Measurements from ENCODE around the gene SH3BGRL2. TPM values are rescaled to one million over a fixed set of nuclear protein-coding genes. Genes with fewer than 3 reads are reported as not detected.

The SH3BGRL2 gene
- total RNA-seq, 2 donors from 2014 or later = 24.1 to 29.1 TPM

DNA sequence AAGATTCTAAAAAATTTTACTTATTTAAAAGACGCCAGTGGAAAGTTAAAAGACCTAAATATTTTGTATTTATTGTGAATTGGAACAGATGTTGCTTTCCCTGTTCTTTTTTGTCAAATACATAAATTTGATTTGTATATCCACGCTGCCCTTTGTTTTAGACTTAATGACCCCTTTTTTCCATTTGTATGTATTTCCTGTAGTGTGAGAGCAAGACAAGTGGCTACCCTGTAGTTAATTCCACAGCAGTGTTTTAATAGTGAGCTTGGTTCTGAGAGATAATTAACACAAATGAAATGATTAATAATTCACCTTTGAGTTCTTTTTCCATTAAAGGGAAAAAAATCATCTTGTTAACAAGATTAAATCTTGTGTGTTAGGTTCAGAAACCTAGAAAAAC, 16.6 kb downstream of the SH3BGRL2 start:
- TF ChIP-seq, protein P1, sequence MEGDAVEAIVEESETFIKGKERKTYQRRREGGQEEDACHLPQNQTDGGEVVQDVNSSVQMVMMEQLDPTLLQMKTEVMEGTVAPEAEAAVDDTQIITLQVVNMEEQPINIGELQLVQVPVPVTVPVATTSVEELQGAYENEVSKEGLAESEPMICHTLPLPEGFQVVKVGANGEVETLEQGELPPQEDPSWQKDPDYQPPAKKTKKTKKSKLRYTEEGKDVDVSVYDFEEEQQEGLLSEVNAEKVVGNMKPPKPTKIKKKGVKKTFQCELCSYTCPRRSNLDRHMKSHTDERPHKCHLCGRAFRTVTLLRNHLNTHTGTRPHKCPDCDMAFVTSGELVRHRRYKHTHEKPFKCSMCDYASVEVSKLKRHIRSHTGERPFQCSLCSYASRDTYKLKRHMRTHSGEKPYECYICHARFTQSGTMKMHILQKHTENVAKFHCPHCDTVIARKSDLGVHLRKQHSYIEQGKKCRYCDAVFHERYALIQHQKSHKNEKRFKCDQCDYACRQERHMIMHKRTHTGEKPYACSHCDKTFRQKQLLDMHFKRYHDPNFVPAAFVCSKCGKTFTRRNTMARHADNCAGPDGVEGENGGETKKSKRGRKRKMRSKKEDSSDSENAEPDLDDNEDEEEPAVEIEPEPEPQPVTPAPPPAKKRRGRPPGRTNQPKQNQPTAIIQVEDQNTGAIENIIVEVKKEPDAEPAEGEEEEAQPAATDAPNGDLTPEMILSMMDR (IDR thresholded peaks at IDR 0.05) = no peak
- H3K36me3 ChIP-seq = no peaks in the 10 kb centered on the region
- no peak overlapping the region for H3K27ac ChIP-seq
- H3K4me3 ChIP-seq = no peak overlapping the region
- H3K27me3 ChIP-seq (replicated peaks; ENCODE audit: insufficient read depth) = no peaks in the 10 kb centered on the region
- no peaks in the 10 kb centered on the region for H3K9me3 ChIP-seq
- H3K4me1 ChIP-seq (ENCODE audit: control insufficient read depth in 1 of 2, low read depth in 2 of 2) = no peaks in the 10 kb centered on the region
- DNase-seq (ENCODE audit: low spot score) (no peak), ATAC-seq (ENCODE audit: insufficient number of reproducible peaks, low FRiP score, low read depth) (no peak)

DNA sequence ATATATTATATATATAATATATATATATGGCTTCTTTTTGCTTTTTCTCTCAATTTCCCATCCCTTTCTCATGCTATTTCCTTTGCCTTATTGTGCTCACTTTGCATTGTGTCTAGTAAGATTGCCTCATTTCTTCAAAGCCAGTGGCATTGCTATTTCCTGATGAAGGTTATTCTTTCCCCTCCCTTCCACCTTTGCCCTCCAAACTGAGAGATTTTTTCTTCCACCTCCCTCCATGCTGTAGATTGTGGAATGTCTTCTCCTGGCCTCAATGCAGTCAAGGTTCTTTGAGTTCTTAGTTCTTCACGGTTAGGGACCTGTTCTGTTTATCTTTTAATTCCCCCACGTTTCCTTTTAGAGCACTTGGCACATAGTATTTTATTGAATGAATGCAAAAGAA, 17.2 kb downstream of the SH3BGRL2 start:
- ATAC-seq (ENCODE audit: insufficient number of reproducible peaks, low FRiP score, low read depth) = no peak
- Histone ChIP-seq H3K4me1 (ENCODE audit: control insufficient read depth in 1 of 2, low read depth in 2 of 2) (no peaks in the 10 kb centered on the region), H3K27me3 (replicated peaks; ENCODE audit: insufficient read depth) (no peaks in the 10 kb centered on the region), H3K36me3 (no peaks in the 10 kb centered on the region), H3K9me3 (no peaks in the 10 kb centered on the region), H3K27ac (no peak overlapping the region), H3K4me3 (no peak overlapping the region)
- TF ChIP-seq, protein P1 (IDR thresholded peaks at IDR 0.05) = no peak
- no peak for DNase-seq (ENCODE audit: low spot score)

DNA sequence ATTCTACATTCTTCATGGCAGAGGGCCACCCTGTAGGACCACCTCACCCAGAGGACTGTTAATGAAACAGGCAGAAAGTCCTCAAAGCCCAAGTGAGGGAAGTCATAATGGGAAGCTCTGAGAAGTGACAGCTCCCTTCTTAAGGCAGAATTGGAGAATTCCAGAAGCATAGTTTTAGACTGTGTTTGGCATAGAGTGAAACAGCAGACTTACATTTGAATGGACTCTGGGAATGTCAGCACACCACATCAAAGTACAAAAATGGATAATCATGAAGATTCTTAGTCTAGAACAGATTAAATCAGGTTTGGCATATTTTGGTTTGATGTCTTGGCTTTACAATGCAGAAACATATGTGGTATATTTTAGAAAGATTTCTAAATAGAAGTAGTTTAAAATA, 17.9 kb downstream of the SH3BGRL2 start:
- ATAC-seq (ENCODE audit: insufficient number of reproducible peaks, low FRiP score, low read depth) (no peak), DNase-seq (ENCODE audit: low spot score) (no peak)
- Histone ChIP-seq H3K27me3 (replicated peaks; ENCODE audit: insufficient read depth) (no peaks in the 10 kb centered on the region), H3K9me3 (no peaks in the 10 kb centered on the region), H3K4me1 (ENCODE audit: control insufficient read depth in 1 of 2, low read depth in 2 of 2) (no peaks in the 10 kb centered on the region), H3K36me3 (no peaks in the 10 kb centered on the region), H3K27ac (no peak overlapping the region), H3K4me3 (no peak overlapping the region)
- TF ChIP-seq, protein P1 (IDR thresholded peaks at IDR 0.05) = no peak

DNA sequence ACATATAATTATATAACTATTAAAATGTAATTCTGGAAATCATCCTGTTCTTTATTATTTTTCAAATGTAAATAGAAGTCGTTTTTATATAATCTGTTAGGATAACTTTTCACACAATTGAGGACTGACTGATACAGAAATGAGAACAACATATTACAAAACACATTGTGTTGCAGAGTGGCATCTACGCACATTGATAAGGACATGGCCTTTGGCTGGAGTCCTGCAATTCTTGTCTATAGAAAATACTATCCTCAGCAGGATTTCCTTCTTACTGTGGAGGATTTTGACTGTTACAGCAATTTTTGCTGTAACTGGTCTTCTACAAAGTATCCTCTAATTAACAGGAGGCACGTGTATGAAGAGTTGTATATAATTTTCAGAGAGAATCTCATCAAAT, 19.8 kb downstream of the SH3BGRL2 start:
- Histone ChIP-seq H3K36me3 (no peaks in the 10 kb centered on the region), H3K4me3 (no peak overlapping the region), H3K9me3 (no peaks in the 10 kb centered on the region), H3K27ac (no peak overlapping the region), H3K27me3 (replicated peaks; ENCODE audit: insufficient read depth) (no peaks in the 10 kb centered on the region), H3K4me1 (ENCODE audit: control insufficient read depth in 1 of 2, low read depth in 2 of 2) (no peaks in the 10 kb centered on the region)
- ATAC-seq (ENCODE audit: insufficient number of reproducible peaks, low FRiP score, low read depth) = no peak
- DNase-seq (ENCODE audit: low spot score) = no peak
- TF ChIP-seq, protein P1 (IDR thresholded peaks at IDR 0.05) = no peak

DNA sequence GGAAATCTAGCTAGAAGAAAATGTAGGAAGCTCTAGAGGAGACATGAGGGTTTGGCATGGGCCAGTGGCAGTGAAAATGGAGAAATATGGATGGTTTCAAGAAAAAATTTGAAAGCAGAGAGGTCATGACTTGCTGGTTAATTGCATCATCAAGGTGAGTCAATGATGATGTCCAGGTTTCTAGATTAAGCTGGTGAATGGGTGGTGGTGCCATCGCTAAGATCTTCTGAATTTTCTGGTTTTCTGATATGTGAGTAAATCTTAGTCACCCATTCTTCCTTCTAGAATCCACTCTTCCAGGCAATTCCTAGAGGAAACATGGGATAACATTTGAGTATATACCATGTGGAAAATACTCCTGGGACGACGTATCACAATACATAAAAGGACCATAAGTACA, 25.0 kb downstream of the SH3BGRL2 start:
- TF ChIP-seq, protein P1 (IDR thresholded peaks at IDR 0.05) = no peak
- ATAC-seq (ENCODE audit: insufficient number of reproducible peaks, low FRiP score, low read depth) = no peak
- no peak for DNase-seq (ENCODE audit: low spot score)
- Histone ChIP-seq H3K4me1 (ENCODE audit: control insufficient read depth in 1 of 2, low read depth in 2 of 2) (no peaks in the 10 kb centered on the region), H3K27ac (no peak overlapping the region), H3K4me3 (no peak overlapping the region), H3K27me3 (replicated peaks; ENCODE audit: insufficient read depth) (no peaks in the 10 kb centered on the region), H3K36me3 (no peaks in the 10 kb centered on the region), H3K9me3 (no peaks in the 10 kb centered on the region)

All from thoracic aorta (tissue), 2 donors.